HepG2 (cell line): Measurements from ENCODE around the gene MVP. TPM values are rescaled to one million over a fixed set of nuclear protein-coding genes. Genes with fewer than 3 reads are reported as not detected.

Source experiments
- CAMTA2 ChIP-seq: sonication (generic); formaldehyde crosslinking; IDR thresholded peaks from 2 replicates; pipeline ENCODE4 v1.4.0; 2020; ENCODE audit warnings: mild to moderate bottlenecking, missing genetic modification reagents, borderline replicate concordance
- DR1 ChIP-seq: sonication (generic); formaldehyde crosslinking; IDR thresholded peaks from 2 replicates; pipeline ENCODE4 v1.8.0; 2021; ENCODE audit warnings: mild to moderate bottlenecking, missing genetic modification reagents, inconsistent platforms
- FOXA1 ChIP-seq, 2 experiments: fragments of 450-650 bp in 1 of 2; sonication (generic) in 1 of 2; formaldehyde crosslinking in 1 of 2; IDR thresholded peaks; 2 replicates each; pipeline versions ENCODE4 v1.4.0 to v1.6.1; 2016 to 2020; ENCODE audit warnings: missing genetic modification reagents in 1 of 2
- HMGA1 ChIP-seq: sonication (generic); formaldehyde crosslinking; conservative IDR thresholded peaks from 2 replicates; pipeline ENCODE4 v1.4.0; 2020; ENCODE audit warnings: missing genetic modification reagents
- ONECUT2 ChIP-seq: sonication (generic); formaldehyde crosslinking; IDR thresholded peaks from 2 replicates; pipeline ENCODE4 v1.4.0; 2020; ENCODE audit warnings: missing genetic modification reagents
- POGK ChIP-seq: sonication (generic); formaldehyde crosslinking; conservative IDR thresholded peaks from 2 replicates; pipeline ENCODE4 v1.8.0; 2022; ENCODE audit warnings: mild to moderate bottlenecking, moderate library complexity, missing genetic modification reagents
- STAT6 ChIP-seq: sonication (generic); formaldehyde crosslinking; IDR thresholded peaks from 2 replicates; pipeline ENCODE4 v1.4.0; 2020; ENCODE audit warnings: missing genetic modification reagents, mild to moderate bottlenecking, borderline replicate concordance
- TCF7L2 ChIP-seq: IDR thresholded peaks from 2 replicates; pipeline ENCODE4 v1.6.1; 2011; ENCODE audit warnings: mild to moderate bottlenecking, low read depth, low read length, moderate library complexity
- TGIF2 ChIP-seq: IDR thresholded peaks from 2 replicates; pipeline ENCODE4 v1.6.1; 2016; ENCODE audit warnings: control low read depth, missing compliant biosample characterization
- TOE1 ChIP-seq: sonication (generic); formaldehyde crosslinking; IDR thresholded peaks from 2 replicates; pipeline ENCODE4 v1.4.0; 2020; ENCODE audit warnings: mild to moderate bottlenecking, missing genetic modification reagents
- USF2 ChIP-seq, 2 experiments: sonication (generic) in 1 of 2; formaldehyde crosslinking in 1 of 2; IDR thresholded peaks; 2 replicates each; pipeline versions ENCODE4 v1.5.1 to v1.6.1; 2011 to 2020; ENCODE audit warnings: borderline replicate concordance in 1 of 2, low read depth in 1 of 2, low read length in 1 of 2, mild to moderate bottlenecking in 1 of 2, missing genetic modification reagents in 1 of 2, moderate library complexity in 1 of 2
- ZBTB1 ChIP-seq: sonication (generic); formaldehyde crosslinking; IDR thresholded peaks from 2 replicates; pipeline ENCODE4 v1.4.0; 2020; ENCODE audit warnings: missing genetic modification reagents, borderline replicate concordance
- ZFP36L1 ChIP-seq: sonication (generic); formaldehyde crosslinking; IDR thresholded peaks from 2 replicates; pipeline ENCODE4 v1.8.0; 2022; ENCODE audit warnings: mild to moderate bottlenecking, missing genetic modification reagents, moderate library complexity
- ZFY ChIP-seq: sonication (generic); formaldehyde crosslinking; IDR thresholded peaks from 2 replicates; pipeline ENCODE4 v1.4.0; 2020; ENCODE audit warnings: missing genetic modification reagents
- ZNF335 ChIP-seq: sonication (generic); formaldehyde crosslinking; IDR thresholded peaks from 2 replicates; pipeline ENCODE4 v1.4.0; 2020; ENCODE audit warnings: missing genetic modification reagents
- ZNF354B ChIP-seq: sonication (generic); formaldehyde crosslinking; IDR thresholded peaks from 2 replicates; pipeline ENCODE4 v1.8.0; 2022; ENCODE audit warnings: mild to moderate bottlenecking, missing genetic modification reagents
- ZNF451 ChIP-seq: sonication (generic); formaldehyde crosslinking; IDR thresholded peaks from 2 replicates; pipeline ENCODE4 v1.5.0; 2020; ENCODE audit warnings: mild to moderate bottlenecking, missing genetic modification reagents
- ZNF670 ChIP-seq: sonication (generic); formaldehyde crosslinking; IDR thresholded peaks from 2 replicates; pipeline ENCODE4 v1.8.0; 2022; ENCODE audit warnings: mild to moderate bottlenecking, missing genetic modification reagents, borderline replicate concordance
- ZNF674 ChIP-seq: sonication (generic); formaldehyde crosslinking; IDR thresholded peaks from 2 replicates; pipeline ENCODE4 v1.5.0; 2020; ENCODE audit warnings: low read depth, mild to moderate bottlenecking, missing genetic modification reagents
- ZNF713 ChIP-seq: sonication (generic); formaldehyde crosslinking; IDR thresholded peaks from 2 replicates; pipeline ENCODE4 v1.4.0; 2020; ENCODE audit warnings: mild to moderate bottlenecking, missing genetic modification reagents
- ZNF720 ChIP-seq: sonication (generic); formaldehyde crosslinking; IDR thresholded peaks from 2 replicates; pipeline ENCODE4 v1.4.0; 2020; ENCODE audit warnings: missing genetic modification reagents
- ZNF746 ChIP-seq: sonication (generic); formaldehyde crosslinking; IDR thresholded peaks from 2 replicates; pipeline ENCODE4 v1.8.0; 2022; ENCODE audit warnings: mild to moderate bottlenecking, missing genetic modification reagents
- polyA plus RNA-seq, 8 experiments: library from polyadenylated mRNA; depleted of rRNA in 3 of 8; stranded (reverse) in 7 of 8; unstranded in 1 of 8; fragments of >200 nt; fragmentation: Illumina TruSeq in 4 of 8; extraction: Trizol in 4 of 8; gene quantifications; 2 replicates each; pipeline versions ENCODE4 v1.2.1 to v1.2.3, GENCODE V29; 2011 to 2016; ENCODE audit warnings: low read depth in 4 of 8, missing spikeins in 1 of 8, mixed read lengths in 1 of 8; ENCODE audit not compliant: insufficient read depth in 1 of 8
- total RNA-seq, 5 experiments: library from RNA; depleted of rRNA; stranded (reverse); fragments of >200 nt; fragmentation: Illumina TruSeq; extraction: Trizol; gene quantifications; 2 replicates each; pipeline ENCODE4 v1.2.3, GENCODE V29; 2016; ENCODE audit warnings: low read depth in 1 of 5

Gene MVP
- total and polyA plus RNA-seq, 2 of the 13 experiments (the other 11 are each of a cell fraction or from before 2014, with no cell fraction given), result 22.9 to 43.5 TPM

GRCh38 chr16:29815793-29816693, 4.2 kb upstream of the MVP start, which contains the start of gene PAGR1 (continued):
- TF ChIP-seq ZNF674 (CRISPR knock-in tag), result no peak
- peak; percentile 73 for TF ChIP-seq TGIF2 (CRISPR knock-in tag)
- TF ChIP-seq POGK, result peak; percentile 94
- TF ChIP-seq ZFY (CRISPR knock-in tag), result peak; percentile 72
- no peak for TF ChIP-seq ZNF354B (CRISPR knock-in tag)
- no peak for TF ChIP-seq FOXA1 (IDR thresholded peaks at IDR 0.05)
- TF ChIP-seq FOXA1 (CRISPR knock-in tag; IDR thresholded peaks at IDR 0.05), result peak; percentile 44; the same call in 1 of the 2 replicates
- TF ChIP-seq ZNF720 (CRISPR knock-in tag), result no peak
- peak; percentile 80 for TF ChIP-seq DR1 (CRISPR knock-in tag)
- peak; percentile 61 for TF ChIP-seq ZNF335 (CRISPR knock-in tag)
- TF ChIP-seq ZNF746 (CRISPR knock-in tag), result peak; percentile 91
- no peak for TF ChIP-seq ONECUT2 (CRISPR knock-in tag)
- TF ChIP-seq ZFP36L1, result peak; percentile 89; the same call in 1 of the 2 replicates
- 0 out of 2 replicates have a peak, but pooled peaks have one; percentile 53 for TF ChIP-seq ZNF670 (CRISPR knock-in tag)
- no peak for TF ChIP-seq ZBTB1
- TF ChIP-seq ZNF451 (CRISPR knock-in tag), result peak; percentile 17; the same call in 1 of the 2 replicates
- no peak for TF ChIP-seq HMGA1 (CRISPR knock-in tag)
- TF ChIP-seq CAMTA2, result peak; percentile 74
- peak; percentile 67; the same call in 1 of the 2 replicates for TF ChIP-seq STAT6 (CRISPR knock-in tag)
- TF ChIP-seq ZNF713, result peak; percentile 55; the same call in 1 of the 2 replicates
- no peak for TF ChIP-seq TCF7L2
- 0 out of 2 replicates have a peak, but pooled peaks have one; percentile 25 for TF ChIP-seq TOE1 (CRISPR knock-in tag)
- 0 out of 2 replicates have a peak, but pooled peaks have one; percentile 2 for TF ChIP-seq USF2 (IDR thresholded peaks at IDR 0.05; ENCODE audit: low read depth, low read length)
- TF ChIP-seq USF2 (CRISPR knock-in tag; IDR thresholded peaks at IDR 0.05; ENCODE audit: borderline replicate concordance), result peak; percentile 54; the same call in 1 of the 2 replicates
